SU-DHL-6 (cell line): ENCODE data around the gene SRGAP1.

Experiments
- H2AFZ ChIP-seq: fragments of 200-600 bp; sonication (generic); 2 replicates; pipeline ENCODE4 v1.6.1; 2014; ENCODE audit warnings: low read depth, mild to moderate bottlenecking, moderate library complexity, mixed read lengths, antibody characterized with exemption, low read length; ENCODE audit not compliant: severe bottlenecking
- H3F3A ChIP-seq: fragments of 200-600 bp; shearing (Covaris generic); 2 replicates; pipeline ENCODE4 v1.6.0; 2016; ENCODE audit warnings: antibody characterized with exemption, mild to moderate bottlenecking; ENCODE audit not compliant: insufficient read depth
- H3K27ac ChIP-seq: fragments of 200-600 bp; sonication (generic); 2 replicates; pipeline ENCODE4 v1.5.1; 2016; ENCODE audit warnings: low read depth, mild to moderate bottlenecking, low read length, moderate library complexity, mixed read lengths
- H3K27me3 ChIP-seq: fragments of 200-600 bp; sonication (generic), shearing (Covaris generic); 2 replicates; pipeline ENCODE4 v1.6.0; 2014; ENCODE audit warnings: mild to moderate bottlenecking, low read length
- H3K36me3 ChIP-seq: fragments of 200-600 bp; sonication (generic); 2 replicates; pipeline ENCODE4 v1.6.1; 2014; ENCODE audit warnings: mild to moderate bottlenecking, low read length, mixed read lengths
- H3K4me2 ChIP-seq: fragments of 300-600, 200-600 bp; shearing (Covaris generic), sonication (generic); 2 replicates; pipeline ENCODE4 v1.6.0; 2014; ENCODE audit warnings: low read length, low read depth, mild to moderate bottlenecking; ENCODE audit not compliant: poor library complexity, severe bottlenecking
- H3K4me3 ChIP-seq: fragments of 200-600 bp; sonication (generic); 2 replicates; pipeline ENCODE4 v1.5.1; 2014; ENCODE audit warnings: antibody characterized with exemption, low read length, mild to moderate bottlenecking, mixed read lengths; ENCODE audit not compliant: insufficient read depth, poor library complexity, severe bottlenecking
- H3K79me2 ChIP-seq: fragments of 200-600 bp; sonication (generic); 2 replicates; pipeline ENCODE4 v1.6.1; 2014; ENCODE audit warnings: mild to moderate bottlenecking, low read length, moderate library complexity; ENCODE audit not compliant: insufficient read depth
- H3K9ac ChIP-seq: fragments of 200-600 bp; sonication (generic); 2 replicates; pipeline ENCODE4 v1.7.0; 2014; ENCODE audit warnings: mild to moderate bottlenecking, low read length
- H3K9me2 ChIP-seq: fragments of 200-600 bp; sonication (generic); replicated peaks from 2 replicates; pipeline ENCODE4 v1.6.1; 2014; ENCODE audit warnings: low read length; ENCODE audit not compliant: insufficient read depth
- H3K9me3 ChIP-seq: fragments of 200-600 bp; sonication (generic); 2 replicates; pipeline ENCODE4 v1.6.1; 2014; ENCODE audit warnings: low read length, mixed read lengths; ENCODE audit not compliant: insufficient read depth
- H4K20me1 ChIP-seq: fragments of 200-600 bp; sonication (generic); 2 replicates; pipeline ENCODE4 v1.6.1; 2014; ENCODE audit warnings: low read depth, mild to moderate bottlenecking, antibody characterized with exemption, low read length, moderate library complexity, mixed read lengths
- CTCF ChIP-seq: fragments of 200-600 bp; sonication (generic); IDR thresholded peaks from one replicate; pipeline ENCODE4 v1.5.1; 2017; ENCODE audit warnings: antibody characterized with exemption, mild to moderate bottlenecking, low read length, moderate library complexity; ENCODE audit not compliant: insufficient read depth, poor library complexity, severe bottlenecking
- EZH2phosphoT487 ChIP-seq: fragments of 200-600 bp; sonication (generic), shearing (Covaris generic); conservative IDR thresholded peaks from 2 replicates; pipeline ENCODE4 v1.6.1; 2018; ENCODE audit warnings: mild to moderate bottlenecking, antibody characterized with exemption, low read length, moderate library complexity, mixed read lengths

Gene SRGAP1

GRCh38 chr12:64178122-64178521, 333.6 kb downstream of the SRGAP1 start:
- H3K9ac ChIP-seq, result no peak overlapping the region
- H3F3A ChIP-seq, result no peaks in the 10 kb centered on the region
- no peaks in the 10 kb centered on the region for H3K9me2 ChIP-seq
- TF ChIP-seq CTCF, result no peak
- no peak for TF ChIP-seq EZH2phosphoT487
- H3K27ac ChIP-seq, result no peak overlapping the region
- H3K4me3 ChIP-seq, result no peak overlapping the region
- no peaks in the 10 kb centered on the region for H3K36me3 ChIP-seq
- H4K20me1 ChIP-seq, result no peaks in the 10 kb centered on the region
- no peaks in the 10 kb centered on the region for H3K9me3 ChIP-seq
- H3K27me3 ChIP-seq, result no peaks in the 10 kb centered on the region
- no peaks in the 10 kb centered on the region for H3K79me2 ChIP-seq
- H3K4me2 ChIP-seq, result no peak overlapping the region
- H2AFZ ChIP-seq, result no peak overlapping the region

- no peaks in the 10 kb centered on the region for H3F3A ChIP-seq
- no peaks in the 10 kb centered on the region for H3K27me3 ChIP-seq
- no peaks in the 10 kb centered on the region for H3K9me3 ChIP-seq
- H3K36me3 ChIP-seq, result no peaks in the 10 kb centered on the region
- H3K27ac ChIP-seq, result no peak overlapping the region
- H3K9ac ChIP-seq, result no peak overlapping the region
- H4K20me1 ChIP-seq, result no peaks in the 10 kb centered on the region
- no peak overlapping the region for H3K4me3 ChIP-seq
- H3K79me2 ChIP-seq, result no peaks in the 10 kb centered on the region
- no peak for TF ChIP-seq CTCF
- no peak for TF ChIP-seq EZH2phosphoT487
- no peak overlapping the region for H3K4me2 ChIP-seq
- H3K9me2 ChIP-seq, result no peaks in the 10 kb centered on the region
- H2AFZ ChIP-seq, result no peak overlapping the region
Observed at GRCh38 chr12:64180951-64181350, 336.5 kb downstream of the SRGAP1 start.

GRCh38 chr12:64181430-64182291, 337.2 kb downstream of the SRGAP1 start:
- no peaks in the 10 kb centered on the region for H3K36me3 ChIP-seq
- no peak overlapping the region for H3K9ac ChIP-seq
- H3K4me3 ChIP-seq, result no peak overlapping the region
- H2AFZ ChIP-seq, result no peak overlapping the region
- H3K27me3 ChIP-seq, result no peaks in the 10 kb centered on the region
- H3F3A ChIP-seq, result no peaks in the 10 kb centered on the region
- TF ChIP-seq EZH2phosphoT487 (no peak), CTCF (no peak)
- H3K79me2 ChIP-seq, result no peaks in the 10 kb centered on the region
- H3K9me2 ChIP-seq, result no peaks in the 10 kb centered on the region
- H4K20me1 ChIP-seq, result no peaks in the 10 kb centered on the region
- H3K4me2 ChIP-seq, result no peak overlapping the region
- H3K27ac ChIP-seq, result no peak overlapping the region
- no peaks in the 10 kb centered on the region for H3K9me3 ChIP-seq
